ENCODE results near the gene SRRM4.

SRRM4 gene

GRCh38 chr12:119206348-119207062 is 225.2 kb downstream of the SRRM4 start:
- H3K4me3 ChIP-seq (ENCODE audit: low read length): no peak overlapping the region
- no peak for TF ChIP-seq CTCF (conservative IDR thresholded peaks at IDR 0.05; ENCODE audit: low read length)
- DNase-seq (ENCODE audit: low read depth): no peak

- no peak for DNase-seq (ENCODE audit: low read depth)
- no peak overlapping the region for H3K4me3 ChIP-seq (ENCODE audit: low read length)
- no peak for TF ChIP-seq CTCF (conservative IDR thresholded peaks at IDR 0.05; ENCODE audit: low read length)
Observed at GRCh38 chr12:119207063-119207560, 225.8 kb downstream of the SRRM4 start.

- H3K4me3 ChIP-seq (ENCODE audit: low read length): no peak overlapping the region
- peak; percentile 74 for DNase-seq (ENCODE audit: low read depth)
- TF ChIP-seq CTCF (conservative IDR thresholded peaks at IDR 0.05; ENCODE audit: low read length): no peak
Observed at GRCh38 chr12:119208626-119209061, 227.3 kb downstream of the SRRM4 start.

DNA sequence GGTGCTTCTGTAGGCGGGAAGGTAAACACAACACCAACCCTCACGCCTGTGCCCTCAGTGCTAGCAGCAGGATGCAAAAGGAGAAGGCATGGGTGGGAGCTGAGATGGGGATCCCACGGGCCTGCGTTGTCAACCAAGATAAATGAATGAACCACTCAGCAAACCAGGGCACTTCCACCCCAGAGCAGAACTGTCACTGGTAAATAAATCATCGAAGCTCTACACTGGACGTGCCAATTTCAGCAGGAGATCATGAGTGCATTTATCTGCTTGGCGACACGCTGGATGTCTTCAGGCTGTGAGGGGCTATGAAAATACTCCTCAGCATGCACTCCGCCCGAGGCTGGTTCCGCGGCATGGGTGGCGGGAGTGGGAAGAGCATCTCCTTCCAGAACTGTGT is 230.5 kb downstream of the SRRM4 start:
- no peak overlapping the region for H3K4me3 ChIP-seq (ENCODE audit: low read length)
- TF ChIP-seq CTCF (conservative IDR thresholded peaks at IDR 0.05; ENCODE audit: low read length): no peak
- DNase-seq (ENCODE audit: low read depth): no peak

Measured in AG10803 (cell line).